ENCODE results near the gene SNCG. TPM values are rescaled to one million over a fixed set of nuclear protein-coding genes. Genes with fewer than 3 reads are reported as not detected.
A peak's percentile ranks its signal among the peaks of the same experiment; 100 is the strongest.

The SNCG gene
- total and polyA plus RNA-seq, 3 donors from 2014 or later, result 8.3 to 30.3 (median 8.9) TPM

- TF ChIP-seq POLR2A (IDR thresholded peaks at IDR 0.05), result no peak
- TF ChIP-seq, protein P1, sequence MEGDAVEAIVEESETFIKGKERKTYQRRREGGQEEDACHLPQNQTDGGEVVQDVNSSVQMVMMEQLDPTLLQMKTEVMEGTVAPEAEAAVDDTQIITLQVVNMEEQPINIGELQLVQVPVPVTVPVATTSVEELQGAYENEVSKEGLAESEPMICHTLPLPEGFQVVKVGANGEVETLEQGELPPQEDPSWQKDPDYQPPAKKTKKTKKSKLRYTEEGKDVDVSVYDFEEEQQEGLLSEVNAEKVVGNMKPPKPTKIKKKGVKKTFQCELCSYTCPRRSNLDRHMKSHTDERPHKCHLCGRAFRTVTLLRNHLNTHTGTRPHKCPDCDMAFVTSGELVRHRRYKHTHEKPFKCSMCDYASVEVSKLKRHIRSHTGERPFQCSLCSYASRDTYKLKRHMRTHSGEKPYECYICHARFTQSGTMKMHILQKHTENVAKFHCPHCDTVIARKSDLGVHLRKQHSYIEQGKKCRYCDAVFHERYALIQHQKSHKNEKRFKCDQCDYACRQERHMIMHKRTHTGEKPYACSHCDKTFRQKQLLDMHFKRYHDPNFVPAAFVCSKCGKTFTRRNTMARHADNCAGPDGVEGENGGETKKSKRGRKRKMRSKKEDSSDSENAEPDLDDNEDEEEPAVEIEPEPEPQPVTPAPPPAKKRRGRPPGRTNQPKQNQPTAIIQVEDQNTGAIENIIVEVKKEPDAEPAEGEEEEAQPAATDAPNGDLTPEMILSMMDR (IDR thresholded peaks at IDR 0.05), result no peak
- Histone ChIP-seq H3K9me3 (no peaks in the 10 kb centered on the region), H3K4me3 (peak within 1 kb of the TSS; percentile 66 to 80), H3K27me3 (no peaks in the 10 kb centered on the region), H3K4me1 (peaks cover 38% of the 10 kb centered on the region), H3K36me3 (ENCODE audit: low read depth, missing control alignments) (no peaks in the 10 kb centered on the region), H3K27ac (peak within 1 kb of the TSS; percentile 86 to 98)
- WGBS, 2 donors, result 8 to 18% methylated on average over 10 to 53 of the region's 59 CpGs
- no peak for DNase-seq
- intact Hi-C loops (cut with DNase I; ENCODE audit: low total_unique reads), result no loop called here
Observed at GRCh38 chr10:86968271-86968993, 10.0 kb downstream of the SNCG start, which contains the start of gene ADIRF. TSS of gene ADIRF (plus strand) at chr10:86968482. CDS start at chr10:86968545, 63 bp downstream.

DNA sequence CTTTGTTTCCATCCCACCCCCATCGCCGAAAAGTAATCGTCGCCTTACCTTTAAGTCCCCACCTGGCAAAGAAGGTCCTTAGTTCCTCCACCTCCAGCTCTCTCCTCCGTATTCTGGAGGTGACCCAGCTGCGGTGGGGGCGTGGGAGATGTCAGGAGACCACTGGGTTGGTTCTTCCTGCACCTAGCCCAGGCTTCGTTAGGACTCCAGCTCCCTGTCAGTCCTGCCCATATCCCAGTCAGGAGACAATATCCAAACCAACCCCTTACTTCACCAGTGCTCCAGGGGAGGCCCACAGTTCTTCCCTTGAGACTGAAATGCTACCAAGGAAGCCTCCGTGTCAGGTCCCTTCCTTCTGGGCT is 10.6 kb downstream of the SNCG start:
- Histone ChIP-seq H3K4me1 (peaks cover 38% of the 10 kb centered on the region), H3K36me3 (ENCODE audit: low read depth, missing control alignments) (no peaks in the 10 kb centered on the region), H3K4me3 (peak overlapping the region; percentile 66 to 80), H3K9me3 (no peaks in the 10 kb centered on the region), H3K27me3 (no peaks in the 10 kb centered on the region), H3K27ac (peak overlapping the region; percentile 86 to 98)
- 24 to 33% methylated on average over 6 to 9 of the region's 9 CpGs for WGBS, 2 donors
- TF ChIP-seq, protein P1 (IDR thresholded peaks at IDR 0.05), result no peak
- no peak for TF ChIP-seq POLR2A (IDR thresholded peaks at IDR 0.05)
- no peak for DNase-seq
- intact Hi-C loops (cut with DNase I; ENCODE audit: low total_unique reads), result no loop called here

- H3K27ac ChIP-seq, result peak overlapping the region; percentile 86 to 98
- intact Hi-C loops (cut with DNase I; ENCODE audit: low total_unique reads), result loop anchor here (10.0 kb wide), 1 partner anchor 125 kb away; the partner anchor contains the start of genes GLUD1 and SHLD2
- H3K36me3 ChIP-seq (ENCODE audit: low read depth, missing control alignments), result no peaks in the 10 kb centered on the region
- peaks cover 38% of the 10 kb centered on the region for H3K4me1 ChIP-seq
- TF ChIP-seq, protein P1 (IDR thresholded peaks at IDR 0.05), result no peak
- TF ChIP-seq POLR2A (IDR thresholded peaks at IDR 0.05), result no peak
- peak overlapping the region; percentile 66 to 80 for H3K4me3 ChIP-seq
- WGBS, 2 donors, result 24 to 60% methylated on average over 6 to 8 of the region's 8 CpGs
- no peaks in the 10 kb centered on the region for H3K27me3 ChIP-seq
- no peak for DNase-seq
- H3K9me3 ChIP-seq, result no peaks in the 10 kb centered on the region
Observed at GRCh38 chr10:86969421-86970041, 11.1 kb downstream of the SNCG start.

DNA sequence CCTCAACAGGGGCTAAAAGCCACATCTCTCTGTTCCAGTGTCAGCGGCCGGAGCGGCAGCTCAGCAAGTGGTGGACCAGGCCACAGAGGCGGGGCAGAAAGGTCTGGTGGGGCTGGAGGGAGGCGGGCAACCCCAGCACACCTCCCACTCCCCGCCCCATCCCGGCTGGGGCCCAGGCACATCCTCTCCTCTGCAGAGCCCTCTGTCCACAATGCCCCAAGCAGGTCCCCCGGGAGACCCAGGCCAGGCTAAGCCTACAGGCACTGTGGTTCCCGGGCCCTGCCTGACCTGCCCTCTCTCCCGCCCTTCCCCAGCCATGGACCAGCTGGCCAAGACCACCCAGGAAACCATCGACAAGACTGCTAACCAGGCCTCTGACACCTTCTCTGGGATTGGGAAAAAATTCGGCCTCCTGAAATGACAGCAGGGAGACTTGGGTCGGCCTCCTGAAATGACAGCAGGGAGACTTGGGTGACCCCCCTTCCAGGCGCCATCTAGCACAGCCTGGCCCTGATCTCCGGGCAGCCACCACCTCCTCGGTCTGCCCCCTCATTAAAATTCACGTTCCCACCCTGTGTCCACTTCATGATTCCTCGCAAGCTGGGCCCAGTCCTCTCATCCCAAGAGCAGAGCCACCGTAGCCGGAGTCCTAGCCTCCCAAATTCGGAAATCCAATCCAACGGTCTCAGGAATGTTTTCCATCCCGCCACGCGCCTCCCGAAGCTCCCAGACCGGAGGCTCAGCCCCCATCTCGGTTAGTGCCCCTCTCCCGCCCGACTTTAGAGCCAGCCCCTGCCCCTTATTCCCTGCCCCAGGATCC is 12.0 kb downstream of the SNCG start:
- TF ChIP-seq, protein P1 (IDR thresholded peaks at IDR 0.05), result no peak
- TF ChIP-seq POLR2A (IDR thresholded peaks at IDR 0.05), result peak; percentile 7
- intact Hi-C loops (cut with DNase I; ENCODE audit: low total_unique reads), result loop anchor here (10.0 kb wide), 1 partner anchor 124 kb away; the partner anchor contains the start of genes GLUD1 and SHLD2
- 1 to 18% methylated on average over 15 to 30 of the region's 30 CpGs for WGBS, 2 donors
- peak; percentile 80 for DNase-seq
- Histone ChIP-seq H3K9me3 (no peaks in the 10 kb centered on the region), H3K4me1 (peaks cover 38% of the 10 kb centered on the region), H3K36me3 (ENCODE audit: low read depth, missing control alignments) (no peaks in the 10 kb centered on the region), H3K27me3 (no peaks in the 10 kb centered on the region), H3K4me3 (peak overlapping the region; percentile 66 to 80), H3K27ac (peak overlapping the region; percentile 86 to 98)
